Measurements from ENCODE around the gene ZAR1L. TPM values are rescaled to one million over a fixed set of nuclear protein-coding genes. Genes with fewer than 3 reads are reported as not detected.

The ZAR1L gene
- total and polyA plus RNA-seq, 2 of the 4 experiments (the other 2 are of a cell fraction): not detected

- H3K4me1 ChIP-seq (ENCODE audit: control insufficient read depth, insufficient read depth, low read length): no peaks in the 10 kb centered on the region
- no peak overlapping the region for H3K56ac ChIP-seq (ENCODE audit: extremely low read depth, insufficient read depth, low read length)
- H2BK120ac ChIP-seq (ENCODE audit: low read depth, low read length): no peak overlapping the region
- H2BK15ac ChIP-seq (ENCODE audit: low read depth, low read length): no peak overlapping the region
- 0 out of 2 replicates have a peak overlapping the region, but pooled peaks have one; percentile 6 for H3K14ac ChIP-seq (replicated peaks; ENCODE audit: low read depth, low read length)
- H2BK20ac ChIP-seq (ENCODE audit: low read depth, low read length): no peak overlapping the region
- H3K27ac ChIP-seq (ENCODE audit: insufficient read depth, low read length): no peak overlapping the region
- POLR2A ChIA-PET (ENCODE audit: unreplicated experiment): no interaction called here
- no peak overlapping the region for H2BK5ac ChIP-seq (ENCODE audit: low read depth, low read length, poor library complexity, severe bottlenecking)
- H4K5ac ChIP-seq (ENCODE audit: low read depth, low read length): no peak overlapping the region
- H3K18ac ChIP-seq (ENCODE audit: low read depth, low read length): no peak overlapping the region
- H3K9me3 ChIP-seq (ENCODE audit: control insufficient read depth, insufficient read depth, low read length): no peaks in the 10 kb centered on the region
- no peak overlapping the region for H3K4me2 ChIP-seq (ENCODE audit: low read depth, low read length)
- 0 out of 2 replicates have a peak, but pooled peaks cover under 1% of the 10 kb centered on the region for H3K36me3 ChIP-seq (ENCODE audit: control insufficient read depth, insufficient read depth, low read length)
- no CpG with 5 or more reads among the region's 3 CpGs for WGBS, 2 experiments (ENCODE audit: extremely low coverage in 2 of 2, insufficient read length in 1 of 2)
- H3K9me1 ChIP-seq (ENCODE audit: insufficient read depth, low read length): no peaks in the 10 kb centered on the region
- no peak overlapping the region for H4K8ac ChIP-seq (ENCODE audit: low read depth in 2 of 2, low read length in 2 of 2)
- in situ Hi-C loops (cut with MboI; ENCODE audit: low sequenced_read_pairs): no loop called here
- H3K23ac ChIP-seq (ENCODE audit: low read depth, low read length): no peak overlapping the region
- H2AK9ac ChIP-seq (replicated peaks; ENCODE audit: low read depth, low read length, poor library complexity): no peak overlapping the region
- TF ChIP-seq BHLHE40 (IDR thresholded peaks at IDR 0.05; ENCODE audit: low read depth, low read length) (no peak), CTCF (conservative IDR thresholded peaks at IDR 0.05; ENCODE audit: low read depth, low read length) (no peak), RCOR1 (IDR thresholded peaks at IDR 0.05; ENCODE audit: insufficient replicate concordance, low read length) (no peak), NFE2L2 (IDR thresholded peaks at IDR 0.05; ENCODE audit: low read depth, low read length) (peak; percentile 65; the same call in 1 of the 2 replicates), USF2 (IDR thresholded peaks at IDR 0.05; ENCODE audit: low read depth, low read length) (no peak)
- no peak overlapping the region for H3K4me3 ChIP-seq (ENCODE audit: insufficient read depth, low read depth, low read length)
- no peaks in the 10 kb centered on the region for H3K27me3 ChIP-seq (ENCODE audit: control insufficient read depth, insufficient read depth, low read length)
- dilution Hi-C loops (cut with HindIII; ENCODE audit: low sequenced_read_pairs, unreplicated experiment): no loop called here
- no peaks in the 10 kb centered on the region for H4K20me1 ChIP-seq (ENCODE audit: insufficient read depth, low read length)
- no peaks in the 10 kb centered on the region for H3K79me1 ChIP-seq (ENCODE audit: low read depth in 1 of 2, low read length in 2 of 2)
- H3K4ac ChIP-seq (ENCODE audit: low read depth, low read length): no peak overlapping the region
- no peak for ATAC-seq (ENCODE audit: low read depth)
- no peak for DNase-seq
- BruUV-seq (replicated peaks): no TSS peak
- CTCF ChIA-PET: interaction anchor here (0.5 kb wide), 1 partner anchor 197 kb away, joined by 3 read pairs; no protein-coding TSS in a partner anchor
- H3K9ac ChIP-seq (ENCODE audit: low read depth, low read length): no peak overlapping the region
- H4K91ac ChIP-seq (ENCODE audit: insufficient read depth, low read depth, low read length): no peak overlapping the region
- H2AK5ac ChIP-seq (ENCODE audit: low read depth, low read length): no peak overlapping the region
- no peak overlapping the region for H2AFZ ChIP-seq (replicated peaks; ENCODE audit: low read length, poor library complexity)
- intact Hi-C loops (cut with micrococcal nuclease): no loop called here
These were observed 25.8 kb upstream of the ZAR1L start for GRCh38 chr13:32340914-32341313.
